Activated CD8-positive, alpha-beta T cell treated with anti-CD3 and anti-CD28 coated beads, Interleukin-2, amount 10 ng/mL, durations not matched to agents 7 days and 5 days (primary cell): Measurements from ENCODE around the gene ENTPD2. TPM values are rescaled to one million over a fixed set of nuclear protein-coding genes. Genes with fewer than 3 reads are reported as not detected.
"Not testable (repeated sequence)": the region's sequence is repeated elsewhere in the genome, so short reads cannot be mapped to it uniquely, and the experiment has no call there.

Source experiments
- ATAC-seq: fragments of 150-1000 bp; cut with Tn5 transposase; one replicate; pipeline ENCODE4 v1.10.0; 2021; ENCODE audit warnings: moderate library complexity
- CTCF ChIA-PET: fragments of 350-600 bp; sonication (Branson Sonifier 250); formaldehyde crosslinking; loops from one replicate; lab custom pipeline; 2021; ENCODE audit warnings: antibody characterized with exemption; lab: Charles Lee
- POLR2A ChIA-PET: fragments of 350-600 bp; sonication (Branson Sonifier 250); formaldehyde crosslinking; loops from one replicate; lab custom pipeline; 2021; ENCODE audit warnings: antibody characterized with exemption; lab: Charles Lee
- DNase-seq: peaks from one replicate; pipeline ENCODE4 v3.0.0-alpha.2; 2020
- H3K27ac Mint-ChIP-seq: one replicate; pipeline ENCODE4 v1.8.0; 2021; ENCODE audit warnings: mild to moderate bottlenecking, mixed read lengths
- H3K27me3 Mint-ChIP-seq: one replicate; pipeline ENCODE4 v1.8.0; 2021; ENCODE audit warnings: low read depth, mixed read lengths
- H3K36me3 Mint-ChIP-seq: one replicate; pipeline ENCODE4 v1.8.0; 2021; ENCODE audit warnings: low read depth, mixed read lengths
- H3K4me1 Mint-ChIP-seq: one replicate; pipeline ENCODE4 v1.8.0; 2021; ENCODE audit warnings: low read depth, mixed read lengths
- H3K4me3 Mint-ChIP-seq: one replicate; pipeline ENCODE4 v1.8.0; 2021; ENCODE audit warnings: mild to moderate bottlenecking, mixed read lengths
- H3K9me3 Mint-ChIP-seq: one replicate; pipeline ENCODE4 v1.8.0; 2022; ENCODE audit warnings: mixed read lengths; ENCODE audit not compliant: insufficient read depth
- total RNA-seq, 2 experiments: library from RNA; stranded (reverse); gene quantifications; one replicate each; pipeline ENCODE4 v1.2.3, GENCODE V29; 2021

Gene ENTPD2
- total RNA-seq, 2 experiments from 2014 or later = 0.34 TPM; not detected in 1

GRCh38 chr9:137012694-137013570, 40.9 kb downstream of the ENTPD2 start:
- POLR2A ChIA-PET = no interaction called here
- H3K27ac Mint-ChIP-seq = no peak overlapping the region
- CTCF ChIA-PET = no interaction called here
- no peak overlapping the region for H3K4me3 Mint-ChIP-seq
- no peaks in the 10 kb centered on the region for H3K4me1 Mint-ChIP-seq
- peaks cover 17% of the 10 kb centered on the region for H3K36me3 Mint-ChIP-seq
- no peak for DNase-seq
- no peaks in the 10 kb centered on the region for H3K27me3 Mint-ChIP-seq
- H3K9me3 Mint-ChIP-seq = no peaks in the 10 kb centered on the region
- ATAC-seq = no peak

GRCh38 chr9:137011907-137012675, 41.8 kb downstream of the ENTPD2 start:
- Mint-ChIP-seq H3K4me1 (no peaks in the 10 kb centered on the region), H3K4me3 (no peak overlapping the region), H3K27ac (no peak overlapping the region), H3K27me3 (no peaks in the 10 kb centered on the region), H3K9me3 (no peaks in the 10 kb centered on the region), H3K36me3 (peaks cover 16% of the 10 kb centered on the region)
- ChIA-PET CTCF (no interaction called here), POLR2A (no interaction called here)
- ATAC-seq (no peak), DNase-seq (no peak)

GRCh38 chr9:137011156-137011555, 42.7 kb downstream of the ENTPD2 start:
- DNase-seq (no peak), ATAC-seq (no peak)
- POLR2A ChIA-PET = no interaction called here
- Mint-ChIP-seq H3K4me1 (peaks cover 5% of the 10 kb centered on the region), H3K36me3 (peaks cover 12% of the 10 kb centered on the region), H3K27ac (no peak overlapping the region), H3K4me3 (no peak overlapping the region), H3K9me3 (no peaks in the 10 kb centered on the region), H3K27me3 (no peaks in the 10 kb centered on the region)
- CTCF ChIA-PET = no interaction called here

- H3K27ac Mint-ChIP-seq = no peak overlapping the region
- H3K4me3 Mint-ChIP-seq = no peak overlapping the region
- DNase-seq (no peak), ATAC-seq (no peak)
- H3K27me3 Mint-ChIP-seq = no peaks in the 10 kb centered on the region
- POLR2A ChIA-PET = no interaction called here
- peaks cover 9% of the 10 kb centered on the region for H3K4me1 Mint-ChIP-seq
- CTCF ChIA-PET = no interaction called here
- peaks cover 12% of the 10 kb centered on the region for H3K36me3 Mint-ChIP-seq
- H3K9me3 Mint-ChIP-seq = no peaks in the 10 kb centered on the region
Observed at GRCh38 chr9:137009938-137010732, 43.7 kb downstream of the ENTPD2 start.

DNA sequence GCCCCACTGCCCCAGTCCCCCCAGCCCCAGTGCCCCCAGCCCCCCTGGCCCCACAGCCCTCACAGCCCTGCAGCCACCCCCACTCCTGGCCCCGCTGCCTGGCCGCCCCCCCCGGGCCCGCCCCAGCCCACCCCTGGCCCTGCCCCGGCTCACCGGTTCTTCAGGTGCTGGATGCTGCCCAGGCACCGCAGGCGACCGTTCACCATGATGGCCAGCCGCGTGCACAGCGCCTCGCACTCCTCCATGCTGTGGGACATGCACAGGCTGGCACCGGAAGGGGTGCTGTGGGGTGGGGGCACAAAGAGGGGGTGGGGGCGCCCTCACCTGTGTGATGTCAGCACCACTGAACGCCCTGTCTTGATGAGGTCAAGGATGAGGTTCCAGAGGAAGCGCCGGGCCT, 44.6 kb downstream of the ENTPD2 start:
- Mint-ChIP-seq H3K27me3 (no peaks in the 10 kb centered on the region), H3K27ac (no peak overlapping the region), H3K4me3 (no peak overlapping the region), H3K36me3 (peaks cover 7% of the 10 kb centered on the region), H3K9me3 (no peaks in the 10 kb centered on the region), H3K4me1 (peaks cover 13% of the 10 kb centered on the region)
- POLR2A ChIA-PET = no interaction called here
- ATAC-seq = no peak
- CTCF ChIA-PET = interaction anchor here (0.6 kb wide), 1 partner anchor 21 kb away, joined by 3 read pairs; no protein-coding TSS in a partner anchor
- no peak for DNase-seq

- H3K9me3 Mint-ChIP-seq = no peaks in the 10 kb centered on the region
- CTCF ChIA-PET = interaction anchor here (1.1 kb wide), 1 partner anchor 21 kb away, joined by 3 read pairs; no protein-coding TSS in a partner anchor
Observed at GRCh38 chr9:137008312-137008711, 45.5 kb downstream of the ENTPD2 start.

GRCh38 chr9:137007816-137008270, 46.0 kb downstream of the ENTPD2 start:
- H3K9me3 Mint-ChIP-seq = no peaks in the 10 kb centered on the region
- CTCF ChIA-PET = interaction anchor here (1.1 kb wide), 1 partner anchor 21 kb away, joined by 3 read pairs; no protein-coding TSS in a partner anchor
- no peak overlapping the region for H3K4me3 Mint-ChIP-seq
- H3K4me1 Mint-ChIP-seq = peaks cover 13% of the 10 kb centered on the region
- H3K36me3 Mint-ChIP-seq = peaks cover 5% of the 10 kb centered on the region
- ATAC-seq (no peak), DNase-seq (no peak)
- POLR2A ChIA-PET = no interaction called here
- H3K27ac Mint-ChIP-seq = no peak overlapping the region
- no peaks in the 10 kb centered on the region for H3K27me3 Mint-ChIP-seq

More at GRCh38 chr9:137008312-137008711, 45.5 kb downstream of the ENTPD2 start:
- H3K27me3 Mint-ChIP-seq = no peaks in the 10 kb centered on the region
- DNase-seq (no peak), ATAC-seq (no peak)
- POLR2A ChIA-PET = no interaction called here
- peaks cover 13% of the 10 kb centered on the region for H3K4me1 Mint-ChIP-seq
- H3K27ac Mint-ChIP-seq = no peak overlapping the region
- peaks cover 5% of the 10 kb centered on the region for H3K36me3 Mint-ChIP-seq
- H3K4me3 Mint-ChIP-seq = no peak overlapping the region

DNA sequence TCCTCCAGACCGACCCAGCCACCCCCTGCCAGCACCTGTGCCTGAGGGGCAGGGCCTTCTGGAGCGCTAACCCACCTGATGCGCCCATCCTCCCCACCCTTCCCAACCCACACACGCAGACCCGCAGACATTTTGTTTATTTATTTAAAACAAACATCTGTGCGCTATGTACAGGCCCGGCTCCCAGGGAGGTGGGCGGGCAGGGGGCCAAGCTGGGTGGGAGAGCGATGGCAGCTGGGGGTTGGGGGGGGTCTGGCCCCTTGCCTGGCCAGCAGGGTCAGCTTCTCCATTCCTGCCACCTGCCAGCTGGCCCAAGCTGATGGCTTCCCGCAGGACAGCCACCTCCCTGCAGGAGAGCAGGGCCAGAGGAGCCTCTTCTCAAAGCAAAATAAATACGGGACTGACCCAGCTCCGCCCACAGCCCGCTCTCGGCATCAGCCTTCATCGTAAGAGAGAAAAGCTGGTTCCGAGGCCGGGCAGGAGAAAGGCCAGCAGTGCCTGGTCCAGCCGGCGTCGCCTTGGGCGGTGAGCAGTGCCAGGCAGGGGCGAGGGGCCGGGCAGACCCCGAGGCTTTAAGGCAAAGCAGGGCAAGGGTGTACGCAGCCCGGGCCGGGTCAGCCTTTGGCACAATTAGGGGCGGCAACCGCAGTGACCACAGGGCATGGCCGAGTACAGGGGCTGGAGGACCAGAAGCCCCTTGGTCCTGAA, 46.6 kb downstream of the ENTPD2 start:
- ChIA-PET POLR2A (no interaction called here), CTCF (interaction anchor here (1.1 kb wide), 1 partner anchor 22 kb away, joined by 3 read pairs; no protein-coding TSS in a partner anchor)
- Mint-ChIP-seq H3K4me3 (no peak overlapping the region), H3K4me1 (peaks cover 13% of the 10 kb centered on the region), H3K27me3 (no peaks in the 10 kb centered on the region), H3K36me3 (peaks cover 3% of the 10 kb centered on the region), H3K27ac (no peak overlapping the region), H3K9me3 (no peaks in the 10 kb centered on the region)
- ATAC-seq (no peak), DNase-seq (no peak)

DNA sequence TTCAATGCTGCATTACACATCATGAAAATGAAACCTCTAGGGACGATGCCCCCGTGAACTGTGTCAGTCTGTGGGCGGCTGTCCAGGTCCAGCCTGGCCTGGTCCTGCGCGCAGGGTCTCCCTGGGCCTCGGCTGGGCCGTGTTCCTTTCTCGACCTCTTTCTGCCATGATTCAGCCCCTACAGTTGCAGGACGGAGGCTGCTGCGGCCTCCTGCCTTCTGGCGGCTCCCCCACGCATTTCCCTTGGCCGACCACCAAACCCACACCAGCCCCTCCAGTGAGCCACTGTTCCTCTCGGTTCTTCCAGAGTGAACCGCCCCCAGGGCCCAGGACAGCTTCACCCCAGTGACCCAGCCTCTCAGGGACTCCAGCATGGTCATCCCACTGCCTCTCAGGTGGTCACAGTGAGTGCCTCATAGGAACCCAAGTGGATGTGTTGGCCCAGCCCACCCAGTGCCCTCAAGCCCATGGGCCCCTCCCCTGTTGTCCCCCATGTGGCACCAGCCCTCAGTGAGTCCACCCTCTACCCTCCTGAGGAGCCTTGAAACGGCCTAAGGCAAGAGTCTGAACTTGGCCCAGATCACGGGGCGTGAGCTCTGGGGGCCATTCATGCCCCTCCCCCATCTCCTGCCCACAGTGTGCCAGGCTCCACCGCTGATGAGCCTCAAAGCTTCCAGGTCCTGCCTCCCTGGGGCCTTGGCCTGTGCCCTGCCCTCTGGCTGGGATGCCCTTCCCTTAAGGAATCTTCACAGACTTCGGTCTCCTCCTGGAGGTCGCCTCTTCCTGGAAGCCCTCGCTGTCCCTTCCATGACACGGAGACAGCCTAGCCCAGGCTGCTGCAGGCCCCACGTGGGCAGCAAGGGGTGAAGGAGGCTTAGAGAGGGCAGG, 47.5 kb downstream of the ENTPD2 start:
- ChIA-PET CTCF (interaction anchor here (1.6 to 5.0 kb wide), 3 partner anchors 22 to 29 kb away, joined by 3 to 25 read pairs (median 13); partner anchors contain the start of genes ABCA2 and FUT7), POLR2A (no interaction called here)
- H3K36me3 Mint-ChIP-seq = peaks cover 2% of the 10 kb centered on the region

GRCh38 chr9:137004285-137004684, 49.6 kb downstream of the ENTPD2 start:
- DNase-seq, H3K9me3 Mint-ChIP-seq, H3K27me3 Mint-ChIP-seq, H3K27ac Mint-ChIP-seq, POLR2A ChIA-PET, ATAC-seq, H3K4me3 Mint-ChIP-seq, H3K36me3 Mint-ChIP-seq: not testable (repeated sequence)
- CTCF ChIA-PET = interaction anchor here (1.0 to 5.0 kb wide), 5 partner anchors 12 to 31 kb away, joined by 3 to 25 read pairs (median 3); partner anchors contain the start of genes ABCA2, FUT7 and PAXX
- peaks cover 33% of the 10 kb centered on the region for H3K4me1 Mint-ChIP-seq

More for the DNA sequence above, 47.5 kb downstream of the ENTPD2 start:
- DNase-seq (no peak), ATAC-seq (no peak)
- Mint-ChIP-seq H3K27me3 (no peaks in the 10 kb centered on the region), H3K27ac (peak overlapping the region; percentile 39), H3K4me3 (no peak overlapping the region), H3K9me3 (no peaks in the 10 kb centered on the region), H3K4me1 (peaks cover 14% of the 10 kb centered on the region)
